IMR-90 (cell line): Measurements from ENCODE around the gene PIP5K1A. TPM values are rescaled to one million over a fixed set of nuclear protein-coding genes. Genes with fewer than 3 reads are reported as not detected.
A peak's percentile ranks its signal among the peaks of the same experiment; 100 is the strongest.

Source experiments
- ATAC-seq: fragments of 200-7000 bp; cut with Tn5 transposase; 2 replicates; pipeline ENCODE4 v1.9.1; 2020; ENCODE audit warnings: low read depth, mild to moderate bottlenecking, moderate library complexity
- Bru-seq: library from RNA; stranded (reverse); fragments of 400-500 nt; gene quantifications from one replicate; lab custom pipeline; 2021; lab: Mats Ljungman, UMichigan
- BruChase-seq, 2 experiments: library from RNA; stranded (reverse); fragments of 400-500 nt; gene quantifications; one replicate each; lab custom pipeline; 2021; lab: Mats Ljungman, UMichigan
- BruUV-seq: library from RNA; stranded (reverse); fragments of 400-500 nt; replicated peaks from 2 replicates; lab custom pipeline; 2021; lab: Mats Ljungman, UMichigan
- CTCF ChIA-PET: fragments of 300-600 bp; formaldehyde crosslinking; extraction: SDS; loops from one replicate; lab custom pipeline; 2021; ENCODE audit warnings: antibody characterized with exemption; lab: Yijun Ruan, JAX
- POLR2A ChIA-PET: fragments of 300-600 bp; sonication (Branson Sonifier 250); formaldehyde crosslinking; loops from one replicate; lab custom pipeline; 2022; ENCODE audit warnings: antibody characterized with exemption; ENCODE audit not compliant: unreplicated experiment; lab: Charles Lee
- DNase-seq: peaks from one replicate; pipeline ENCODE4 v3.0.0; 2013
- H2AFZ ChIP-seq: replicated peaks from 2 replicates; pipeline ENCODE3; 2013; ENCODE audit warnings: low read length, mild to moderate bottlenecking; ENCODE audit not compliant: poor library complexity
- H2AK5ac ChIP-seq: 2 replicates; pipeline ENCODE4 v1.6.1; 2013; ENCODE audit warnings: low read depth, low read length, inconsistent platforms
- H2AK9ac ChIP-seq: replicated peaks from 2 replicates; pipeline ENCODE3; 2013; ENCODE audit warnings: mild to moderate bottlenecking, low read depth, low read length, moderate library complexity; ENCODE audit not compliant: poor library complexity
- H2BK120ac ChIP-seq: 2 replicates; pipeline ENCODE4 v1.6.1; 2013; ENCODE audit warnings: low read depth, low read length, inconsistent platforms
- H2BK15ac ChIP-seq: 3 replicates; pipeline ENCODE4 v1.6.1; 2013; ENCODE audit warnings: low read depth, low read length, inconsistent platforms
- H2BK20ac ChIP-seq: 2 replicates; pipeline ENCODE4 v1.6.1; 2013; ENCODE audit warnings: low read depth, mild to moderate bottlenecking, inconsistent platforms, low read length, moderate library complexity
- H2BK5ac ChIP-seq: 2 replicates; pipeline ENCODE4 v1.6.1; 2013; ENCODE audit warnings: mild to moderate bottlenecking, low read depth, low read length, inconsistent platforms; ENCODE audit not compliant: poor library complexity, severe bottlenecking
- H3K14ac ChIP-seq: replicated peaks from 2 replicates; pipeline ENCODE4 v1.6.1; 2013; ENCODE audit warnings: low read depth, low read length, inconsistent platforms
- H3K18ac ChIP-seq: 2 replicates; pipeline ENCODE4 v1.6.1; 2013; ENCODE audit warnings: low read depth, low read length, control low read depth
- H3K23ac ChIP-seq: 2 replicates; pipeline ENCODE4 v1.6.1; 2013; ENCODE audit warnings: low read depth, low read length, inconsistent platforms
- H3K27ac ChIP-seq: 2 replicates; pipeline ENCODE4 v1.5.1; 2013; ENCODE audit warnings: mild to moderate bottlenecking, control low read depth, low read length; ENCODE audit not compliant: insufficient read depth
- H3K27me3 ChIP-seq: 2 replicates; pipeline ENCODE4 v1.6.1; 2013; ENCODE audit warnings: low read length; ENCODE audit not compliant: control insufficient read depth, insufficient read depth
- H3K36me3 ChIP-seq: 2 replicates; pipeline ENCODE4 v1.6.1; 2013; ENCODE audit warnings: low read length, mixed read lengths; ENCODE audit not compliant: control insufficient read depth, insufficient read depth
- H3K4ac ChIP-seq: 2 replicates; pipeline ENCODE4 v1.6.1; 2013; ENCODE audit warnings: low read depth, low read length, inconsistent platforms
- H3K4me1 ChIP-seq: 2 replicates; pipeline ENCODE4 v1.6.1; 2013; ENCODE audit warnings: low read length, mixed read lengths; ENCODE audit not compliant: control insufficient read depth, insufficient read depth
- H3K4me2 ChIP-seq: 2 replicates; pipeline ENCODE4 v1.6.1; 2013; ENCODE audit warnings: low read depth, mild to moderate bottlenecking, control low read depth, low read length, moderate library complexity
- H3K4me3 ChIP-seq: 2 replicates; pipeline ENCODE4 v1.5.1; 2013; ENCODE audit warnings: low read depth, mild to moderate bottlenecking, control low read depth, low read length, moderate library complexity; ENCODE audit not compliant: insufficient read depth
- H3K56ac ChIP-seq: 2 replicates; pipeline ENCODE4 v1.6.1; 2013; ENCODE audit warnings: low read length, inconsistent platforms; ENCODE audit not compliant: insufficient read depth; ENCODE audit errors: extremely low read depth
- H3K79me1 ChIP-seq, 2 experiments: 2 replicates each; pipeline ENCODE4 v1.6.1; 2013; ENCODE audit warnings: low read length in 2 of 2, inconsistent platforms in 1 of 2, low read depth in 1 of 2
- H3K9ac ChIP-seq: 2 replicates; pipeline ENCODE4 v1.6.1; 2013; ENCODE audit warnings: low read depth, low read length, control low read depth
- H3K9me1 ChIP-seq: 2 replicates; pipeline ENCODE4 v1.6.1; 2013; ENCODE audit warnings: low read length, inconsistent platforms; ENCODE audit not compliant: insufficient read depth
- H3K9me3 ChIP-seq: 2 replicates; pipeline ENCODE4 v1.6.1; 2013; ENCODE audit warnings: low read length; ENCODE audit not compliant: control insufficient read depth, insufficient read depth
- H4K20me1 ChIP-seq: 2 replicates; pipeline ENCODE4 v1.6.1; 2013; ENCODE audit warnings: low read length, inconsistent platforms; ENCODE audit not compliant: insufficient read depth
- H4K5ac ChIP-seq: 2 replicates; pipeline ENCODE4 v1.6.1; 2013; ENCODE audit warnings: mild to moderate bottlenecking, low read depth, low read length, control low read depth
- H4K8ac ChIP-seq, 2 experiments: 2 replicates each; pipeline ENCODE4 v1.6.1; 2013; ENCODE audit warnings: low read depth in 2 of 2, low read length in 2 of 2, control low read depth in 1 of 2, inconsistent platforms in 1 of 2
- H4K91ac ChIP-seq: 2 replicates; pipeline ENCODE4 v1.6.1; 2013; ENCODE audit warnings: low read depth, low read length, inconsistent platforms; ENCODE audit not compliant: insufficient read depth
- BHLHE40 ChIP-seq: fragments of 150-350 bp; IDR thresholded peaks from 2 replicates; pipeline ENCODE4 v1.6.1; 2016; ENCODE audit warnings: mild to moderate bottlenecking, low read depth, low read length
- FOS ChIP-seq: fragments of 150-350 bp; IDR thresholded peaks from 2 replicates; pipeline ENCODE4 v1.6.1; 2016; ENCODE audit warnings: low read depth, low read length
- MAZ ChIP-seq: IDR thresholded peaks from 2 replicates; pipeline ENCODE4 v1.6.1; 2012; ENCODE audit warnings: low read depth, mild to moderate bottlenecking, low read length, improper control_type of control experiment, moderate library complexity, borderline replicate concordance
- MXI1 ChIP-seq: IDR thresholded peaks from 2 replicates; pipeline ENCODE4 v1.6.1; 2012; ENCODE audit warnings: low read depth, mild to moderate bottlenecking, low read length, moderate library complexity, borderline replicate concordance
- NFE2L2 ChIP-seq: fragments of 150-350 bp; IDR thresholded peaks from 2 replicates; pipeline ENCODE4 v1.6.1; 2016; ENCODE audit warnings: low read depth, mild to moderate bottlenecking, low read length
- POLR2A ChIP-seq: IDR thresholded peaks from 2 replicates; pipeline ENCODE4 v1.6.1; 2012; ENCODE audit warnings: mild to moderate bottlenecking, low read depth, low read length
- RCOR1 ChIP-seq: IDR thresholded peaks from 2 replicates; pipeline ENCODE4 v1.6.1; 2012; ENCODE audit warnings: mild to moderate bottlenecking, low read length, improper control_type of control experiment; ENCODE audit not compliant: insufficient replicate concordance
- WGBS, 2 experiments: methylation state at CpG; one replicate each; pipeline versions ENCODE4 v1.1.5 to v1.1.7; 2013; ENCODE audit warnings: missing lambda C conversion rate in 2 of 2; ENCODE audit not compliant: insufficient read length in 1 of 2; ENCODE audit errors: extremely low coverage in 2 of 2; 5-methylcytosine and 5-hydroxymethylcytosine counted together
- dilution Hi-C: fragments of 300-500 bp; cut with HindIII; formaldehyde crosslinking; loops from one replicate; pipeline ENCODE4 v1.14.3; 2018; ENCODE audit warnings: low sequenced_read_pairs; ENCODE audit not compliant: unreplicated experiment
- in situ Hi-C: fragments of 300-500 bp; cut with MboI; formaldehyde crosslinking; loops from 3 replicates; pipeline ENCODE4 v1.14.3; 2019; ENCODE audit warnings: low sequenced_read_pairs, inconsistent platforms, mixed read lengths
- intact Hi-C: fragments of 100-400 bp; cut with micrococcal nuclease; formaldehyde crosslinking; loops from 2 replicates; pipeline ENCODE4 v1.10.0; 2022
- long read RNA-seq: library from polyadenylated mRNA; unstranded; transcript quantifications from one replicate; pipeline ENCODE4 v2.0.0, GENCODE V29; 2021; ENCODE audit not compliant: unreplicated experiment
- polyA plus RNA-seq, 3 experiments: library from polyadenylated mRNA; depleted of rRNA; stranded (reverse); fragments of >200 nt; gene quantifications; 2 replicates each; pipeline ENCODE4 v1.2.3, GENCODE V29; 2012; ENCODE audit warnings: low replicate concordance in 1 of 3
- total RNA-seq: library from RNA; depleted of rRNA; stranded (reverse); fragments of >200 nt; gene quantifications from 2 replicates; pipeline ENCODE4 v1.2.3, GENCODE V29; 2012; rRNA removed
- TF ChIP-seq, protein P1 (sequence below): conservative IDR thresholded peaks from 2 replicates; pipeline ENCODE4 v1.5.1; 2012; ENCODE audit warnings: mild to moderate bottlenecking, low read depth, low read length, improper control_type of control experiment
- TF ChIP-seq, protein P2 (sequence below): fragments of 150-350 bp; IDR thresholded peaks from 2 replicates; pipeline ENCODE4 v1.6.1; 2017; ENCODE audit warnings: mild to moderate bottlenecking, antibody characterized with exemption, low read length, low read depth

Gene PIP5K1A, protein sequence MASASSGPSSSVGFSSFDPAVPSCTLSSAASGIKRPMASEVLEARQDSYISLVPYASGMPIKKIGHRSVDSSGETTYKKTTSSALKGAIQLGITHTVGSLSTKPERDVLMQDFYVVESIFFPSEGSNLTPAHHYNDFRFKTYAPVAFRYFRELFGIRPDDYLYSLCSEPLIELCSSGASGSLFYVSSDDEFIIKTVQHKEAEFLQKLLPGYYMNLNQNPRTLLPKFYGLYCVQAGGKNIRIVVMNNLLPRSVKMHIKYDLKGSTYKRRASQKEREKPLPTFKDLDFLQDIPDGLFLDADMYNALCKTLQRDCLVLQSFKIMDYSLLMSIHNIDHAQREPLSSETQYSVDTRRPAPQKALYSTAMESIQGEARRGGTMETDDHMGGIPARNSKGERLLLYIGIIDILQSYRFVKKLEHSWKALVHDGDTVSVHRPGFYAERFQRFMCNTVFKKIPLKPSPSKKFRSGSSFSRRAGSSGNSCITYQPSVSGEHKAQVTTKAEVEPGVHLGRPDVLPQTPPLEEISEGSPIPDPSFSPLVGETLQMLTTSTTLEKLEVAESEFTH
- total RNA-seq (52.5 and 59.1 TPM in 2 replicates), polyA plus RNA-seq (2012; rRNA removed) (85.5 and 105 TPM in 2 replicates), Bru-seq, nascent RNA (percentile 96 among the genes with signal in this experiment), BruChase-seq, experiment 1, labeled RNA remaining after a 6-hour chase (percentile 99 among the genes with signal in this experiment), BruChase-seq, experiment 2, labeled RNA remaining after a 2-hour chase (percentile 98 among the genes with signal in this experiment)
- polyA plus RNA-seq (2012; cell fraction: cytosol; rRNA removed) = 30.9 and 48.4 TPM in 2 replicates
- 34.4 and 218 TPM in 2 replicates for polyA plus RNA-seq (2012; cell fraction: nucleus; rRNA removed; ENCODE audit: low replicate concordance)
- long read RNA-seq, transcript PIP5K1A-201 (15 exons, 3,767 nt) = major isoform, 8 of 25 reads
- long read RNA-seq, partial matches to known transcripts = 4 of 25 reads
- long read RNA-seq, other reads (novel, unspliced or antisense) = 10 of 25 reads

DNA sequence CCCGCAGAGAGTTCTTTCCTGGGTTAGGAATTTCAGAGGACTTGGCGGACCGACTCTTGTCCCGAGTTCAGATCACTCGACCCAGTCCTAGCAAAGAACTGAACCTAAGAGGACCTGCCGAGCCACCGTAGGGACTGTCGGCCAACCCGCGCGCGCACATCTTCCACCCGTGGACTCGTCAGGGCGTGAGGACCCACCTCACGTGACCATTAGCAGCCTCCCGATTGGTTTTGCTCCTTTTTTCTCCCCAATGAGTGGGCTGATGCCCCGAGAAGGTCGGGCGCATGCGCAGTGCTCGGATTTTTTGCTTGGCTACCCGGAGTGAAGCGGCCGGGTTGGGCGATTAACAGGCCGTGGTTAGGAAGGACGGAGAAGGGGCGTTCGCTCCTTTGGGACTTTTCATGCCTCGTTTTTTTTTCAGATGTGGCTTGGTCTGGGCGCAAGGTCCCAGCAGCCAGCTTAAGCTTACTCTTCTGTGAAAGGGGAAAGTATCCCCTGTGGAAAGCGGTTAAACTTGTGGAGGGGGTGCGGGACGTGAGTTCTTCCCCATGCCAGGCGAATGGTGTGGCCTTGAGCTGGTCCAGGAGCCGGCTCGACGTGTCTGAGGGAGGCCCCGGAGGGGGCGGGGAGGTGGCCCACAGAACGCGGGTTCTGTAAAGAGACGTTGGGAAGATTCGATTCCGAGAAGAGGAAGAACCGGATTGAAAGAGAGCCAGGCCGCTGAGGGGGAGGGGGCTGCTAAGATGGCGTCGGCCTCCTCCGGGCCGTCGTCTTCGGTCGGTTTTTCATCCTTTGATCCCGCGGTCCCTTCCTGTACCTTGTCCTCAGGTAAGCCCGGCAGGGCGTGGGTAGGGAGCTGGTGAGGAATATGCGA, at the start of gene PIP5K1A:
PIP5K1A (plus strand) TSS at position 299 of the 874 bp plus-strand sequence; CDS start at position 744, 445 bp downstream.
- Histone ChIP-seq H3K23ac (peak within 1 kb of the TSS; percentile 99), H3K18ac (peak within 1 kb of the TSS; percentile 92), H2AK5ac (peak within 1 kb of the TSS; percentile 100), H3K79me1 (peaks cover 7 to 24% of the 10 kb centered on the region in 2 experiments; a peak in 3 of 4 replicates), H2BK20ac (peak within 1 kb of the TSS; percentile 26; the same call in 1 of the 2 replicates), H4K8ac (peak within 1 kb of the TSS; percentile 96 to 97), H3K9me3 (no peaks in the 10 kb centered on the region), H3K27me3 (no peaks in the 10 kb centered on the region), H3K4me2 (peak within 1 kb of the TSS; percentile 98), H3K4me3 (peak within 1 kb of the TSS; percentile 98), H4K20me1 (peaks cover 37% of the 10 kb centered on the region), H2AK9ac (peak within 1 kb of the TSS; percentile 100), H3K56ac (peak within 1 kb of the TSS; percentile 91), H3K27ac (peak within 1 kb of the TSS; percentile 96), H3K4ac (peak within 1 kb of the TSS; percentile 99), H2BK120ac (peak within 1 kb of the TSS; percentile 81), H4K91ac (peak within 1 kb of the TSS; percentile 98), H2BK5ac (peak within 1 kb of the TSS; percentile 89), H3K9ac (peak within 1 kb of the TSS; percentile 97), H4K5ac (peak within 1 kb of the TSS; percentile 96), H3K4me1 (peaks cover 5% of the 10 kb centered on the region; the same call in 1 of the 2 replicates), H2BK15ac (peak within 1 kb of the TSS; percentile 79; the same call in 2 of the 3 replicates), H3K9me1 (peaks cover 7% of the 10 kb centered on the region; the same call in 1 of the 2 replicates), H3K14ac (peak within 1 kb of the TSS; percentile 100), H2AFZ (peak within 1 kb of the TSS; percentile 83), H3K36me3 (peaks cover 9% of the 10 kb centered on the region)
- intact Hi-C loops = loop anchor here (5.0 kb wide), 2 partner anchors 144 to 539 kb away; no protein-coding TSS in a partner anchor
- POLR2A ChIA-PET = no interaction called here
- DNase-seq (peak; percentile 97), ATAC-seq (peak; percentile 86)
- TF ChIP-seq FOS = 0 out of 2 replicates have a peak, but pooled peaks have one; percentile 14
- TF ChIP-seq NFE2L2 = no peak
- no peak for TF ChIP-seq MXI1
- peak; percentile 88 for TF ChIP-seq POLR2A
- TF ChIP-seq, protein P1, sequence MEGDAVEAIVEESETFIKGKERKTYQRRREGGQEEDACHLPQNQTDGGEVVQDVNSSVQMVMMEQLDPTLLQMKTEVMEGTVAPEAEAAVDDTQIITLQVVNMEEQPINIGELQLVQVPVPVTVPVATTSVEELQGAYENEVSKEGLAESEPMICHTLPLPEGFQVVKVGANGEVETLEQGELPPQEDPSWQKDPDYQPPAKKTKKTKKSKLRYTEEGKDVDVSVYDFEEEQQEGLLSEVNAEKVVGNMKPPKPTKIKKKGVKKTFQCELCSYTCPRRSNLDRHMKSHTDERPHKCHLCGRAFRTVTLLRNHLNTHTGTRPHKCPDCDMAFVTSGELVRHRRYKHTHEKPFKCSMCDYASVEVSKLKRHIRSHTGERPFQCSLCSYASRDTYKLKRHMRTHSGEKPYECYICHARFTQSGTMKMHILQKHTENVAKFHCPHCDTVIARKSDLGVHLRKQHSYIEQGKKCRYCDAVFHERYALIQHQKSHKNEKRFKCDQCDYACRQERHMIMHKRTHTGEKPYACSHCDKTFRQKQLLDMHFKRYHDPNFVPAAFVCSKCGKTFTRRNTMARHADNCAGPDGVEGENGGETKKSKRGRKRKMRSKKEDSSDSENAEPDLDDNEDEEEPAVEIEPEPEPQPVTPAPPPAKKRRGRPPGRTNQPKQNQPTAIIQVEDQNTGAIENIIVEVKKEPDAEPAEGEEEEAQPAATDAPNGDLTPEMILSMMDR = no peak
- TF ChIP-seq, protein P2, sequence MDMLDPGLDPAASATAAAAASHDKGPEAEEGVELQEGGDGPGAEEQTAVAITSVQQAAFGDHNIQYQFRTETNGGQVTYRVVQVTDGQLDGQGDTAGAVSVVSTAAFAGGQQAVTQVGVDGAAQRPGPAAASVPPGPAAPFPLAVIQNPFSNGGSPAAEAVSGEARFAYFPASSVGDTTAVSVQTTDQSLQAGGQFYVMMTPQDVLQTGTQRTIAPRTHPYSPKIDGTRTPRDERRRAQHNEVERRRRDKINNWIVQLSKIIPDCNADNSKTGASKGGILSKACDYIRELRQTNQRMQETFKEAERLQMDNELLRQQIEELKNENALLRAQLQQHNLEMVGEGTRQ = peak; percentile 99
- no peak for TF ChIP-seq RCOR1
- peak; percentile 3; the same call in 1 of the 2 replicates for TF ChIP-seq MAZ
- TF ChIP-seq BHLHE40 = peak; percentile 65; the same call in 1 of the 2 replicates
- BruUV-seq = no TSS peak
- 0% methylated on average over 24 of the region's 60 CpGs; no CpG with 5 or more reads in 1 of the 2 experiments for WGBS, 2 experiments
- in situ Hi-C loops = loop anchor here (5.0 to 10.0 kb wide), 2 partner anchors 54 to 206 kb away; partner anchors contain the start of gene PSMD4
- dilution Hi-C loops = no loop called here
- CTCF ChIA-PET = interaction anchor here (0.5 kb wide), 1 partner anchor 64 kb away, joined by 3 read pairs; no protein-coding TSS in a partner anchor
